HG02623 (cell line): Measurements from ENCODE around the gene PLD4.

Experiments
- ATAC-seq: cut with Tn5 transposase; IDR thresholded peaks from one replicate; pipeline ENCODE4 v1.9.1; 2021; ENCODE audit warnings: moderate library complexity; ENCODE audit not compliant: unreplicated experiment

PLD4 gene

DNA sequence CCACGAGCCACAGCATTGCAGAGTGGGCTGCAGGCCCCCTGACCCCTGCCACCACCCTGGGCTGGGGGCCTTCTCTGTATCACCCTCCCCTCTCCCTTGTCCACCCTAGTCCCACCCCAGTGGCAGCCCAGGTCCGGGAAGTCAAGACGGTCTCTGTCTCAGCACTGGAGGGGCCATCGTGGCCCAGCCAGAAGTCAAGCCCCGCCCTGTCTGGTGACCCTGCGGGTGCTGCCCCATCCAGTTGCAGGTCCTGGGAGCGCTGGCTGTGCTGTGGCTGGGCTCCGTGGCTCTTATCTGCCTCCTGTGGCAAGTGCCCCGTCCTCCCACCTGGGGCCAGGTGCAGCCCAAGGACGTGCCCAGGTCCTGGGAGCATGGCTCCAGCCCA, 2.7 kb downstream of the PLD4 start:
- no peak for ATAC-seq

DNA sequence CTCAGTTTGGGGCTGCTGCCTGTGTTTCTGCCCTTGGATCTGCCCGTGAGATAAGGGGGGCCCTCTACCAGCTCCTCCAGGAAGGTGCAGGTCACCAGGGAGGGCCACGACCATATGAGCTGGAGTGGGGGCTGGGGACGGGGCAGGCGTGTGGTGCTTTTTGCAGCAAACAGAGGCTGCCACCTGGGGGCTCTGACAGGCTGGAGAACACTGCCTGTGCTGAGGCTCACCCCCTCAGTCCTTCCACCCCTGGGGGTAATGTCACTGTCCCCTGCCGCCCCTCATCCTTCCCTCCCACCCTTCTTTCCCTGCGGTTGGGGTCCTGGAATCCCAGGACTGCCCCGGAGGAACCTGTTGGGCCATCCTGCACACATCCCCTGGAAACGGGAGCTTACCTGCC, 3.2 kb downstream of the PLD4 start:
- ATAC-seq = no peak

DNA sequence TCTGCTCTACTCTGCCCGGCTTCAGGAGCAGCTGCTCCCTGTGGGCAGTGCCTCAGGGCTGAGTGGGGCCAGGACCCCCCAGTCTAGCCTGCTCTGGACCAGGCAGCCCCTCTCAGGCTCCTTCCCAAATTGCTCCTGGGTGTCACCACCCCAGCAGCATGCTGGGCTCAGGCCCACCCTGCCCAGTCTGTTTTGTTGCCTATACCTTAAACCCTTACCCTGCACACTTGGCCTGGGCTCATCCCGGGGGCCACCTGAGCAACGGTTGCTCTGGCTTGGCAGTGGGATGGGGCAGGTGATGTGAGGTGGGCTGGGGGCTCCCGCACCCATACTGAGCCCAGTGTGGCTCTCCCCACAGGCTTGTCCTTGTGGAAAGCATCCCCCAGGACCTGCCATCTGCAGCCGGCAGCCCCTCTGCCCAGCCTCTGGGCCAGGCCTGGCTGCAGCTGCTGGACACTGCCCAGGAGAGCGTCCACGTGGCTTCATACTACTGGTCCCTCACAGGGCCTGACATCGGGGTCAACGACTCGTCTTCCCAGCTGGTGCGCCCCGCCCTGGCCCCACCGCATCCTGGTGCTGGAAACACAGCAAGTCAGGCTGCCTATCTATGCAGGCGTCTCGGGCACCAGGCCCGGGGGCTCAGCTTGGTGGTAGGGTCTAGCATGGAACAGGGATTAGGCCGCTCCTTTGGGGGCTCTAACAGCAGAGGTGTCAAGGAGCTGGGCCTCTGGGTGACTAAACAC, 3.9 kb downstream of the PLD4 start:
- ATAC-seq = no peak

DNA sequence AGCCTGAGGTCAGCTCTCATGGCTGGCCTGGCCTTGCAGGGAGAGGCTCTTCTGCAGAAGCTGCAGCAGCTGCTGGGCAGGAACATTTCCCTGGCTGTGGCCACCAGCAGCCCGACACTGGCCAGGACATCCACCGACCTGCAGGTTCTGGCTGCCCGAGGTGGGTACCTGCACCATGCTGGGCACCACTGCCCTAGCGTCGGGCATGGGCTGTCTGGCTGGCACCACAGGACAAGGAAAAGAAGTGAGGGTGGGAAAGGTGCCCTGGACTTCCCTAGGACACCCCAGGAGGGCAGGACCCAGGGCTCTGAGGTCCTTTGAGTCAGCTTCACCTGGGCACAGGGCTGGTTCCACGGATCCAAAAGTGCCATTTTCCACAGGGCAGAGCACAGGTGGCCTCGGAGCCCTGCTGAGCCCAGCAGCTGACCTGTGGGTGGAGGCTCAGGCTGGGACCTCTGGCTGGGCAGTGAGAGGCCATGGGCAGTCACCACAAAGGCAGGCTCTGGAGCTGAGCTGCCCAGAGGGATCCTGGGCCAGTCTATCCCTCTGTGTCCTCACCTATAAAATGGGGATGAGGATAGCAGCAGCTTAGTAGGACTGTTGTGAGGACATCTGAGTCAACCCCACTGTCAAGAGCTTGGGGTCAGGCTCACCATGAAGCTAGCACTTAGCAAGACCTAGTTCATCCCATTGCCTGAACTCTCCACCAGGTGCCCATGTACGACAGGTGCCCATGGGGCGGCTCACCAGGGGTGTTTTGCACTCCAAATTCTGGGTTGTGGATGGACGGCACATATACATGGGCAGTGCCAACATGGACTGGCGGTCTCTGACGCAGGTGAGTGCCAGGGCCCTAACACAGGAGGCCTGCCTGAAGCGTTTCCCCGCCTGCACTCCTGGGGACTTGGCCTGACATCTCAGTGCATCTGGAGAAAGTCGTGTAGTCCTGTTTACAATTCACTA, 4.9 kb downstream of the PLD4 start:
- no peak for ATAC-seq

DNA sequence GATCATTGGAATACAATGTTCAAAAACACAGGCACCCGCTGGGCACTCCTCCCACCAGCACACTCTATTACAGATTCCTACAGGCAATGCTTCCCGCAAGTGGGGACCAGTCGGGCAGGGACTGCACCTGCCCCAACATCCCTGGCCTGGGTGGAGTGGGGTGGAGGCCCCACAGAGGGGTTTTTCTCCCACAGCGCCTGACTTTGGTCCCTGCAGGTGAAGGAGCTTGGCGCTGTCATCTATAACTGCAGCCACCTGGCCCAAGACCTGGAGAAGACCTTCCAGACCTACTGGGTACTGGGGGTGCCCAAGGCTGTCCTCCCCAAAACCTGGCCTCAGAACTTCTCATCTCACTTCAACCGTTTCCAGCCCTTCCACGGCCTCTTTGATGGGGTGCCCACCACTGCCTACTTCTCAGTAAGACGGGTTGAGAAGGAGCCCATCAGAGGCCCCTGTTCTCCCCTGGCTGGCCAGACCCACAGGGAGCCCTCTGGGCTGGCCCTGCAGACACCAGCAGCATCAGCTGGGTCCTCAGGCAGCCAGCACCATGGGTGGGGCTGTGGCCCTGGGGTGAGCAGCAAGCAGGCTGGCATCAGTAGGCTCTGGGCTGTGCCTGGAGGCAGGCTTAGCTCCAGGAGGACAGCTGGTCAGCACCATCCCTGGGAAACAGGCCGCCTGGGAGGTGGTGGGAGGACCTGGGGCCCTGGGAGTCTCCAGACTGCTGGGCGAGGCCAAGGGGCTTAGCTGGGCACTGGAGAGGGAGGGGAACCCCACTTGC, 6.0 kb downstream of the PLD4 start:
- no peak for ATAC-seq

DNA sequence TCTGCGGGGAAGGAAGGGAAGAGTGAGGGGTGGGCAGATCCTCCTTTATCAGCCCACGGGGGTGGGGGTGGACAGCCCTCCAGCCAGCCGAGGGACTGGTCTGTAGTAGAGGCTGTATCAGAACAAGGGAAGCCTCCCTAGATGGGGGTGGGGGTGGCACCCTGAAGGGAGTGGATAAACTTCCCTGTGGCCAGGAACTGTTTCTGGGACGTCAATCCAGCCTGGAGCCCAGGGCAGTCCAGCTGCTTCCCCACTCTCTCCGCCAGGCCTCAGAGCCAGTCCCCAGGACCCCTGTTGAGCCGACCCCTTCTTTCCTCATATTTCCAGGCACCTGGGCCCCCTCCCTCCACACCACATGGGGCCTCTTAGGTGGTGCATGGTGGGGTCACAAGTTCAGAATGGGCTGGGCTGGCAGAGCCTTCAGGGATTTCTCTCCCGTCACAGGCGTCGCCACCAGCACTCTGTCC, 6.7 kb downstream of the PLD4 start:
- no peak for ATAC-seq

DNA sequence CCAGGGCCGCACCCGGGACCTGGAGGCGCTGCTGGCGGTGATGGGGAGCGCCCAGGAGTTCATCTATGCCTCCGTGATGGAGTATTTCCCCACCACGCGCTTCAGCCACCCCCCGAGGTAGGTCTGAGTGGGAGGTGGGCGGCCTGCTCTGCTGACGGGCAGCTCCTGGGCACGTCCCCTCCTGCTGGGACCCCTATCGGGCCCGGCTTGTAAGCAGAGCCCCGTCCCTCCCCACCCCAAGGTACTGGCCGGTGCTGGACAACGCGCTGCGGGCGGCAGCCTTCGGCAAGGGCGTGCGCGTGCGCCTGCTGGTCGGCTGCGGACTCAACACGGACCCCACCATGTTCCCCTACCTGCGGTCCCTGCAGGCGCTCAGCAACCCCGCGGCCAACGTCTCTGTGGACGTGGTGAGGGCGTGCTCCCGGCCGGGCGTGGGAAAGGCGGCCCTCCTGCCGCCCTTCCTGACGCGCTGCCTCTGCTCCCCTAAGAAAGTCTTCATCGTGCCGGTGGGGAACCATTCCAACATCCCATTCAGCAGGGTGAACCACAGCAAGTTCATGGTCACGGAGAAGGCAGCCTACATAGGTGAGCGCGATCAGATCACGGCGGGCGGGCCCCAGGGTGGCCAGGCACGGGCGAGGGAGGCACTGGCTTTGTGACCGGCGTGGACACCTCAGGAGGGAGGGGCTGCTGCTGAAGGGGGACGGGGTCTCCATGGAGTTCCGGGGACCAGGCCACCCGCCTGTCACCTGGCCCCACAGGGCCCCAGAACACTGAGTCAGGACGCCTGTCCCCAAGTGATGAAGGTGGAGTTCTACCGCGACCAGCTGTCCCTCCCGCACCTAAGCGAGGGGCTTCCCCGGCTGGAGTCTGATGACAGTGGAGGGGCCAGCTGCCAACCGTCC, 7.3 kb downstream of the PLD4 start:
- ATAC-seq = no peak

DNA sequence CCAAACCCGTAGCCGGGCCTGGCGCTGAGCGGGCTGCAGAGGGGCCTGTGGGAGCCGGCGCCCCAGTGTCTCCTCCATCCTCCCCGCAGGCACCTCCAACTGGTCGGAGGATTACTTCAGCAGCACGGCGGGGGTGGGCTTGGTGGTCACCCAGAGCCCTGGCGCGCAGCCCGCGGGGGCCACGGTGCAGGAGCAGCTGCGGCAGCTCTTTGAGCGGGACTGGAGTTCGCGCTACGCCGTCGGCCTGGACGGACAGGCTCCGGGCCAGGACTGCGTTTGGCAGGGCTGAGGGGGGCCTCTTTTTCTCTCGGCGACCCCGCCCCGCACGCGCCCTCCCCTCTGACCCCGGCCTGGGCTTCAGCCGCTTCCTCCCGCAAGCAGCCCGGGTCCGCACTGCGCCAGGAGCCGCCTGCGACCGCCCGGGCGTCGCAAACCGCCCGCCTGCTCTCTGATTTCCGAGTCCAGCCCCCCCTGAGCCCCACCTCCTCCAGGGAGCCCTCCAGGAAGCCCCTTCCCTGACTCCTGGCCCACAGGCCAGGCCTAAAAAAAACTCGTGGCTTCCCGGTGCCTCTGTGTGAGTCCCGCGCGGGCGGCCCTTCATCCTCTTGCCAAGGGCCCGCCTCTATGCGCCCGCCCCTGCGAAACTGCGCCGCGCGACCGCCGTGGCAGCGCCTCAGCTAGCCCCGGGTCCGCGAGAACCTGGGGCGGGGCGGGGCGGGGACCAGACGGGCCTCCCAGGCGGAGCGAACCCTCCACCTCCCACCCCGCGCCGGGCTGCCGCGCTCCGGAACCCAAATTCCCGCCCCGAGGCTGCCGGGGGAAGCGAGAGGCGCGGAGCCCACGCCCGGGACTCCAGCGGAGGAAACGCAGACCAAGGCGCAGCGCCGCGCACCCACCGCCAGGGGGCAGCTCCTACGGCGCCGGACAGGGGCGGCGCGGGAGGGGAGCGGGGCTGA, 8.3 kb downstream of the PLD4 start:
- ATAC-seq = no peak

DNA sequence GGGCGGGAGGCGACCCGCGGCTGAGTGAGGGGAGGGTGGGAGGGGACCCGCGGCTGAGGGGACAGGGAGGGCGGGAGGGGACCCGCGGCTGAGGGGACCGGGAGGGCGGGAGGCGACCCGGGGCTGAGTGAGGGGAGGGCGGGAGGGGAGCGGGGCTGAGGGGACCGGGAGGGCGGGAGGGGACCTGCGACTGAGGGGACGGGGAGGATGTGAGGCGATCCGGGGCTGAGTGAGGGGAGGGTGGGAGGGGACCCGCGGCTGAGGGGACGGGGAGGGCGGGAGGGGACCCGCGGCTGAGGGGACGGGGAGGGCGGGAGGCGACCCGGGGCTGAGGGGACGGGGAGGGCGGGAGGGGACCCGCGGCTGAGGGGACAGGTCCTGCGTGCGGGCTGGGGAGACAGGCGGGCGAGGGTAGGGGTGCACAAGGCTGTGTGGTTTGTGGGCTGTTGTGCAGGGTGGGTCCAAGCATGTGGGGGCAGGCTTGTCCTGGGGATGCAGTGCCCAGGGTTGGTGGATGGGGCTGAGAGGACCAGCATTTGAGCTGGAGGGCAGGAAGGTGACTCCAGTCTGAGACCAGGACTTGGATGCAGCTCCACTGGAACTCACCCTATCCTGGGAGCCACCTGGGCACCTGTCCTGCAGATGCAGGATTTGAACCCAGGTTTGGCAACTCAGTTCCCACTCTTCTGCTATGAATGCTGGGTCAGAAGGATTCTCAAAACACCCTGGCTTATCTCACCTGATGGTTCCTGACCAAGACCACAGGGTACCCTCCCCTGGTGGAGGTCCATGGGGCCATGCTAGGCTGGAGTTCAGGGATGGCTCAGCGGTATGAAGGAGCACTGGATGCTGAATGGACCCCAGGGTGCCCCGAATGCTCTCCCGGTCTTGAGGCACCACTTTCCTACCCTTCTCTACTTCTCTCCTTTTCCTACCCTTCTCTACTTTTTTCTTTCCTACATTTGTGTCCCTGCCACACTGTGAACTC, 9.4 kb downstream of the PLD4 start:
- no peak for ATAC-seq

DNA sequence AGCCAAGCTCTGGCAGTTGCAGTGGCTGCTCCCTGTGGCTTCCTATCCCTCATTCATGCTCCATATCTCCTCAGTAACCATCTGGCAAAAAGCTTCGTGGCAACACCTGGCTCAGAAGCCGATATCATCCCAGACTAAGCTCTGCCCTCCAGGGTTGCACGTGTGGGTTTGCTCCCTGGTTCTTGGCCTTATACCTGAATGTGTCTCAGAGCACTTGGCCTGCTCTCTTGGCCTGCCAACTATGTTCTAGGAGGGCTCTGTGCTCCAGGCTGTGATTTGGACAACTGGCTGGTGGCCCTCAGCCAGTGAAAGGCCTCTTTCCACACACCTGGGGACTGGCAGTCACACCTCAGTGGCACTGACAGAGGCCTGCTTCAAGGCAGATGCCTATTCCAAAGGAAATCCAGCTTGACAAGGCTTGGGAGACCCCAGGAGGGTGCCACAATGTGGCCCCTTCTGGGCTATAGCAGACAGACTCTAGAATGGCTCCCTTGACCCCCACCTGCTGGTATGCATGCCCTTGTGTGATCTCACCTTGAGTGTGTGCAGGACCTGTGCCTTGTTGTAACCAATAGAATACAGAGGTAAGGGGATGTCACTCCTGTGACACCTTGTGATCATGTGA, 10.5 kb downstream of the PLD4 start:
- ATAC-seq = no peak

DNA sequence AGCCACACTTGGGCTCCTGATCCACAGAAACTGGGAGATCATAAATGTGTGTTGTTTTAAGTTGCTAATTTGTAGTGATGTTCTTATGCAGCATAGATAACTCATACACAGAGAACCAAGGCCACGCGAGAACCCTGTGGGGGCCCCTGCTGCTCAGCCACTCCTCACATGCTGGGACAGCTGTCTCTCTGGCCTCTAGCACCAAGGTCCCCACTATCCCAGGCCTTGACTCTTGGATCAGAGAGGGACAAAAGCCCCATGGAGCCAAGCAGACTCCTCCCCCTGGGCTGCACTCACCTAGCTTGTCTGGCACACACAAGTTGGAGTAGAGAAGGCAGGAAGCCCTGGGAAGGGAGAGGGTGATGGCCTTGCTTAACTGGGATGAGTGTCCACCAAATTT, 11.3 kb downstream of the PLD4 start:
- ATAC-seq = no peak

DNA sequence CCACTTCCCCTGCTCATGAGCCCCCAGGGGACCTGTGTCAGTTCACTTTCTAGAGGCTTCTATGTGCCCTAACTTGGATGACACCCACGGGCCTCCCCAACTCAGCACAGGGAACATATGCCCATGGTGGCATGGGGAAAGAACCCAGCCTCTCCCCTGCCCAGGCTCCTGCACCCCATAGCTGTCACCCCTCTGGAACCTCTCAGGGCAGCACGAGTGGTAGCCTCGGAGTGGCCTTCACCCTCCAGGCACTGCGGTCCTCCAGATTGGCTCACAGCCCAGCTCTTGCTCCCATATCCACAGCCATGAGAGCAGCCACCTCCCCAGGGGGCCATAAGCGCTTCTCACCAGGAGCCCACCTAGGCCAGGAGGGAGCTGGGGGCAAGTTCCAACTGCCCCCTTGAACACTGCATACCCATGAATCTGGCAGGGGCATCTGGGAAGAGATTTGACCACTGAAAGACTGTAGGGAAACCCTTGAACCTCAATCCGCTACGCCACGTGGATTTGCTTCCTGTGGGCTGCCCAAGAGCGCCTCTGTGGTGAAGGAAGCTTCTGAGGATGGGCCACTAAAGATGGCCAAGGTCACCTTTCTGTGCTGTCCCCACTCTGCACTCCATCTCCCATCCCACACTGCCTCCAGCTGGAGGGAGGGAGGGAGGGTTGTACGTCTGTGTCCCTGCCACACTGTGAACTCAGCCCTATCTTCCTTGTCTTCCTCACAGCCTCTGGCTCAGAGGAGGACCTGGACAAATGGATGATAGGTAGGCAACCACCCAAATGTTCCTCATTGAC, 11.9 kb downstream of the PLD4 start:
- ATAC-seq = no peak

DNA sequence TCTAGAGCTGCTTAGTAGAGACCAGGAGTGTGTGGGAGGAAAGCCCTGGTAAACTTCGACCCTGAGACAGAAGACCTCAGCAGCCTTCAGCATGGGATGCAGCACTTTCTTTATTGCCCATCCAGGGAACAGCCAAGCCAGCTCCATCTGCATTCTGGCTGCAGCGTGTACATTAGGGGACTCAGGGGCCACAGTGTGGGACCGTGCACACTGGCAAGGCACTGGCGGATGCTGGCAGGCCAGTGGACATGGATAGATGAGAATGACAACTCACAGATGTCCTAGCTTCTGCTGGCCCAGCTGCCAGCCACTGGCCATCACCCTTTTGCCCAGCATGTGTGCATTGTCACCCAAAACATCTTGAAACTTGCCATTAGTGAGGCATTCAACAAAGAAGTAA, 12.5 kb downstream of the PLD4 start:
- no peak for ATAC-seq

DNA sequence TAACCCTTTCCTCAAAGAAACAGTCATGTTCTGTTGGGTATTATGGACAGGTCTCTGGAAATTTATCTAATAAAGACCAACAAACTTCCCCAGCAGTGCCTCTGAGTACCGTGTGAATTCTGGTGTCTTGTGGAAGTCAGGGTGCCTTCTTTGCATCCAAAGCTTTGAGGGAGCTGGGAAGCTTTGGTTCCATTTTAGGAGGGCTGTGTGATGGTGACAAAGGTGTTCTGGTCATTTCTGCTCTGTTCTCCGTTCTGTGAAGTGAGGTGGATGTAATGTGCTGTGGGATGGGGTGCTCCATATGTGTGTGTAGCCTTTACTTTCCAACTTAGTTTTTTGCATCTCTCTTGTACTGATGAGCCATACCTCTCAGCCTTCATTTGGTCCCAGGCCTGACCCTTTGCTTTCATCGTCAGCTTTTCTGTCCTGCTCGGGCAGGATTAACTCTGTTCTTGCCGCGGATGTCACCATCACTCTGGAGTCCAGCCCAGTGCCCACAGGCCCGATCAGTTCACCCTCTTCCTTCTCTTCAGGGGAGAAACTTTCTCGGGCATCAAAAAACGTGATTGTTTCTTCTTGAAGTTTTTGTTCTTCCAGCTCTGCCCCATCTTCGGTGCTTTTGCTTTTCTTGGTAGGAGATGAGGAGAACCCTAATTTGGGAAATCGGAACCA, 13.2 kb downstream of the PLD4 start:
- no peak for ATAC-seq

DNA sequence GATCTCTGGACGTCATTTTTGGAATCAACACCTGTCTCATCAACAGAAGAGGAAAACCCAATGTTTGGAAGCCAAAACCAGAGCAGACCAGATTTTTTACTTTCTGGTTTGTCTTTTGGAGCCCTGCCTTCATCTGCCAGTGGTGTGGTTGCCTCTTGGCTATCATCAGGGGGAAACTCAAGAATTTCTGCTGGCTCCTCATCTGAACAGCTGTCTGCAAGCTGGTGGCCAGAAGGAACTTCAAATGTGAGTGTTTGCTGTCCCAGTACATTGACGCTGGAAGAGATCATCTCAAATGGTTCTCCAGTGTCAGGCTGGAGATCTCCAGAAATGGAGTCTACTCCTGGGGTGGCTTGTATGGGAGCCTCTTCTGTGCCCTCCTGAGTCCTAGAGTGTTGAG, 13.8 kb downstream of the PLD4 start:
- ATAC-seq = no peak

DNA sequence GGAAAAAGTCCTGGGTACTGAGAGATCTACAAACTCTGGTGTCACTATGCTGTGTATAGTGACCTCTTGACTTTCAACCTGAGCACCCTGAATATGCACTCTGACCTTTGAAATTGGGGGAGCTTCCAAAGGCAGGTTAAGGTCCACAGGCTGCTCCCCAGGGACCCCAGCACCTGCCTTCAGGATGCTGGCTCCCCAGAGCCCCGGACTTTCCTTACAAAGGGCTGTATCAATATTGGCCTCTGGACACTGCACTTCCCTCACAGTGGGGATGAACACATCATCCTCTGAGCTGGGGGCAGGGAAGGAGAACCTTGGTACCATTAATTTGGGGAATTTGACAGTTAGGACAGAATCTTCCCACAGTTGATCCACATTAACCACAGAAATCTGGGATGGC, 14.3 kb downstream of the PLD4 start:
- ATAC-seq = no peak
